Astrocyte (in vitro differentiated cells and primary cell): ENCODE results near the gene POLR1C. TPM values are rescaled to one million over a fixed set of nuclear protein-coding genes. Genes with fewer than 3 reads are reported as not detected.

ENCODE experiments used
- DNase-seq: peaks from one replicate; pipeline ENCODE4 v3.0.0-alpha.2; 2010; ENCODE audit warnings: low read depth
- FAIRE-seq: peaks from 2 replicates; lab custom pipeline; 2011; peaks lifted over from hg19 to GRCh38; lab: Jason Lieb, UNC
- H2AFZ ChIP-seq: 2 replicates; pipeline ENCODE4 v1.6.0; 2012; ENCODE audit warnings: low read depth, low read length, inconsistent platforms
- H3K27ac ChIP-seq: 2 replicates; pipeline ENCODE4 v1.5.1; 2011; ENCODE audit warnings: low read depth, low read length, inconsistent platforms
- H3K27me3 ChIP-seq: 2 replicates; pipeline ENCODE4 v1.6.0; 2011; ENCODE audit warnings: low read length, inconsistent platforms; ENCODE audit not compliant: insufficient read depth
- H3K36me3 ChIP-seq: 2 replicates; pipeline ENCODE4 v1.5.1; 2011; ENCODE audit warnings: low read length, inconsistent platforms; ENCODE audit not compliant: insufficient read depth
- H3K4me1 ChIP-seq: 2 replicates; pipeline ENCODE4 v1.5.1; 2011; ENCODE audit warnings: low read length, inconsistent platforms; ENCODE audit not compliant: insufficient read depth
- H3K4me2 ChIP-seq: 2 replicates; pipeline ENCODE4 v1.6.0; 2012; ENCODE audit warnings: low read length, inconsistent platforms
- H3K4me3 ChIP-seq: 2 replicates; pipeline ENCODE4 v1.5.1; 2011; ENCODE audit warnings: low read depth, mild to moderate bottlenecking, low read length, inconsistent platforms; ENCODE audit not compliant: insufficient read depth
- H3K79me2 ChIP-seq: 2 replicates; pipeline ENCODE4 v1.6.0; 2012; ENCODE audit warnings: mild to moderate bottlenecking, low read length, inconsistent platforms; ENCODE audit not compliant: insufficient read depth
- H3K9ac ChIP-seq: 2 replicates; pipeline ENCODE4 v1.6.0; 2012; ENCODE audit warnings: mild to moderate bottlenecking, low read length, inconsistent platforms
- H3K9me3 ChIP-seq: 2 replicates; pipeline ENCODE4 v1.5.1; 2012; ENCODE audit warnings: low read depth, mild to moderate bottlenecking, low read length, inconsistent platforms; ENCODE audit not compliant: insufficient read depth
- H4K20me1 ChIP-seq: 2 replicates; pipeline ENCODE4 v1.6.0; 2012; ENCODE audit warnings: low read length, inconsistent platforms; ENCODE audit not compliant: insufficient read depth
- H3K27ac Mint-ChIP-seq: one replicate; pipeline ENCODE4 v1.8.0; 2021; ENCODE audit warnings: mild to moderate bottlenecking, mixed read lengths; ENCODE audit not compliant: unreplicated experiment
- H3K27me3 Mint-ChIP-seq: one replicate; pipeline ENCODE4 v1.8.0; 2021; ENCODE audit warnings: low read depth, mixed read lengths; ENCODE audit not compliant: unreplicated experiment
- H3K36me3 Mint-ChIP-seq: one replicate; pipeline ENCODE4 v1.8.0; 2021; ENCODE audit warnings: low read depth, mixed read lengths; ENCODE audit not compliant: unreplicated experiment
- H3K4me1 Mint-ChIP-seq: one replicate; pipeline ENCODE4 v1.8.0; 2021; ENCODE audit warnings: low read depth, mixed read lengths; ENCODE audit not compliant: unreplicated experiment
- H3K4me3 Mint-ChIP-seq: one replicate; pipeline ENCODE4 v1.8.0; 2021; ENCODE audit warnings: mild to moderate bottlenecking, moderate library complexity, mixed read lengths; ENCODE audit not compliant: unreplicated experiment
- H3K9me3 Mint-ChIP-seq: one replicate; pipeline ENCODE4 v1.8.0; 2021; ENCODE audit warnings: mild to moderate bottlenecking, mixed read lengths; ENCODE audit not compliant: unreplicated experiment
- EZH2 ChIP-seq: IDR thresholded peaks from 2 replicates; pipeline ENCODE4 v1.6.1; 2012; ENCODE audit warnings: mild to moderate bottlenecking, low read length, inconsistent platforms; ENCODE audit not compliant: insufficient read depth
- total RNA-seq: library from RNA; stranded (reverse); gene quantifications from 2 replicates; pipeline ENCODE4 v1.2.1, GENCODE V29; 2021
- TF ChIP-seq, protein P1 (sequence below): IDR thresholded peaks from 2 replicates; pipeline ENCODE4 v1.5.1; 2011; ENCODE audit warnings: low read depth, mild to moderate bottlenecking, inconsistent platforms, low read length, moderate library complexity; ENCODE audit not compliant: insufficient read depth

The POLR1C gene
- total RNA-seq, 1 donor from 2014 or later = 41.8 TPM

DNA sequence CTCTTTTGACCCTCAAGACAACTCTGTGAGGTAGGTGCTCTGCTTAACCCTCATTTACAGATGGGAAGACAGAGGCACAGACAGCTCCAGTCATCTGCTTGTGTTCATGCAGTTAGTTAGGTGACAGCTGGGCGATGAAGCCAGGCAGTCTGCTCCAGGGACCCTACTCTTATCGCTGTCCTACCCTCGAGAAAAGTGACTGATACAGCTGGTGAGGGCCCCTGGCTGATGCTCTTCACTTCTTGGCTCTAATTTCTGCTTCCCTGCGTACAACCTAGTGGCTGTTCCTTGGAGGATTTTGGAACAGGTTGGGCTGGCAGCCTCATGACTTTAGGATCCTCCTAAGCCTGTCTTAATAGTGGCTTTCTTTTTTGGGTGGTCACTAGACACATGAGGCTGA lies 48.6 kb upstream of the POLR1C start:
- Histone ChIP-seq H3K27ac (no peak overlapping the region), H2AFZ (no peak overlapping the region), H3K4me2 (no peak overlapping the region), H3K4me3 (no peak overlapping the region), H4K20me1 (no peaks in the 10 kb centered on the region), H3K4me1 (no peaks in the 10 kb centered on the region), H3K36me3 (no peaks in the 10 kb centered on the region), H3K9ac (no peak overlapping the region), H3K79me2 (no peaks in the 10 kb centered on the region), H3K9me3 (no peaks in the 10 kb centered on the region), H3K27me3 (peaks cover 18% of the 10 kb centered on the region)
- Mint-ChIP-seq H3K27ac (no peak overlapping the region), H3K4me1 (no peaks in the 10 kb centered on the region), H3K36me3 (no peaks in the 10 kb centered on the region), H3K27me3 (peaks cover 27% of the 10 kb centered on the region), H3K4me3 (no peak overlapping the region), H3K9me3 (no peaks in the 10 kb centered on the region)
- no peak for DNase-seq
- TF ChIP-seq EZH2 = no peak
- TF ChIP-seq, protein P1, sequence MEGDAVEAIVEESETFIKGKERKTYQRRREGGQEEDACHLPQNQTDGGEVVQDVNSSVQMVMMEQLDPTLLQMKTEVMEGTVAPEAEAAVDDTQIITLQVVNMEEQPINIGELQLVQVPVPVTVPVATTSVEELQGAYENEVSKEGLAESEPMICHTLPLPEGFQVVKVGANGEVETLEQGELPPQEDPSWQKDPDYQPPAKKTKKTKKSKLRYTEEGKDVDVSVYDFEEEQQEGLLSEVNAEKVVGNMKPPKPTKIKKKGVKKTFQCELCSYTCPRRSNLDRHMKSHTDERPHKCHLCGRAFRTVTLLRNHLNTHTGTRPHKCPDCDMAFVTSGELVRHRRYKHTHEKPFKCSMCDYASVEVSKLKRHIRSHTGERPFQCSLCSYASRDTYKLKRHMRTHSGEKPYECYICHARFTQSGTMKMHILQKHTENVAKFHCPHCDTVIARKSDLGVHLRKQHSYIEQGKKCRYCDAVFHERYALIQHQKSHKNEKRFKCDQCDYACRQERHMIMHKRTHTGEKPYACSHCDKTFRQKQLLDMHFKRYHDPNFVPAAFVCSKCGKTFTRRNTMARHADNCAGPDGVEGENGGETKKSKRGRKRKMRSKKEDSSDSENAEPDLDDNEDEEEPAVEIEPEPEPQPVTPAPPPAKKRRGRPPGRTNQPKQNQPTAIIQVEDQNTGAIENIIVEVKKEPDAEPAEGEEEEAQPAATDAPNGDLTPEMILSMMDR = no peak
- FAIRE-seq = no peak

DNA sequence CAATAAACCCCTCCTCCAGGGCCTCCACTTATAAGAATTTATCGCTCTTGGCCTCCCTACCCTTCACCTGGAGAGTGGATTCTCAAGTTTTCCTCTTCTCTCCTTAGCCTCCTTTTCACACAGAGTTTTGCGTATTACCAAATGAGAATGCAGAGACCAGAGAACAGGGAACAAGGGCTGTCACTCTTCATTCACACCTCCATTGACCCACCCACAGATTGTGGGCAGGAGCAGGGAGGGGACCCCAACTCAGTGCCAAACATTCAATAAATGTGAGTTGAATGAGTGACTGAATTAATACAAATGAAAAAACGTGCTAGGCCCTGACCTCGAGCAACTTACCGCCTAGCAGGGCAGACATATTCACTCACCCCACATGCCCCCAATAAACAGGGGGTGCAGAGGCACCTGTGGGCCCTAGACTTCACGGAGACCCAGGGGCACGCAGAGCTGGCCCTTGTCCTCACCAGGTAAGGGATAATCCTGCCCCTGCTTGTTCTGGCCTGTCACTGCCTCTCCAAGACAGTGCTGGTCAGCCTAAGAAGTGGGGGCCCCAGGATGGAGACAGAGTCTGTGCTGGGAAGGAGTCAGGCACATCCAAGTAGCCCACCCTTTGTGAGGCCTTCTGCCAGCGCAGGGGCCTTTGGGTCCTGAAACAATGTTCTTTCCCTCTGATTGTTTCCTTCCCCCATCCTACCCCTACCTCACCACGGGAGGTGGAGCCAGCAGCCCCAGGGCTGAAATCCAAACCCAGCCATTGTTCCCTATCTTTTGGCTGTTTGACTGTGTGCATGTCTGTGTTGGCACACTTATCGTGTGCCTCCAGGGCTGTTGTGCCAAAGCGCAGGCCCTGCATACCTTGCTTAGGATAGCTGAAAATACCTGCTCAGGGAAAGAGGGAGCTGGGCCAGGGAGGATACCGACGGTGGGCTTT lies 47.9 kb upstream of the POLR1C start:
- no peaks in the 10 kb centered on the region for H3K9me3 Mint-ChIP-seq
- Histone ChIP-seq H4K20me1 (no peaks in the 10 kb centered on the region), H3K27me3 (peaks cover 18% of the 10 kb centered on the region), H3K27ac (no peak overlapping the region), H3K4me1 (no peaks in the 10 kb centered on the region), H2AFZ (no peak overlapping the region), H3K79me2 (no peaks in the 10 kb centered on the region), H3K9me3 (no peaks in the 10 kb centered on the region), H3K36me3 (no peaks in the 10 kb centered on the region), H3K4me2 (no peak overlapping the region), H3K4me3 (no peak overlapping the region), H3K9ac (no peak overlapping the region)
- no peaks in the 10 kb centered on the region for H3K36me3 Mint-ChIP-seq
- TF ChIP-seq, protein P1 = no peak
- no peak for TF ChIP-seq EZH2
- no peak overlapping the region for H3K27ac Mint-ChIP-seq
- H3K27me3 Mint-ChIP-seq = peaks cover 27% of the 10 kb centered on the region
- FAIRE-seq = no peak
- DNase-seq = no peak
- no peak overlapping the region for H3K4me3 Mint-ChIP-seq
- H3K4me1 Mint-ChIP-seq = no peaks in the 10 kb centered on the region

DNA sequence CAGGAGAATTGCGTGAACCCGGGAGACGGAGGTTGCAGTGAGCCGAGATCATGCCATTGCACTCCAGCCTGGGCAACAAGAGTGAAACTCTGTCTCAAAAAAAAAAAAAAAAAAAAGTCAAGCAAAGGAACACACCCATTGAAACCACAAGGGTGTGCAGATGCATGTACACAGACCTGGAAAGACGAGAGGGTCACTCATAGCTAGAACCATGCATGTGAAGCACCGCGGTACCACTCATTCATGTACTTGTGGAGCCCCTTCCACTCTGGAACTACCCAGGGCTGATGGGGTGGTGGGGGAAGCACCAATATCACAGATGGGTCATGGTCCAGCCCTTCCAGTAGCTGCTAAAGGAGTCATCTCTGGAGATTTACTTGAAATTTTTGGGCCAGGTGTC lies 46.9 kb upstream of the POLR1C start:
- no peak for FAIRE-seq
- Mint-ChIP-seq H3K27ac (no peak overlapping the region), H3K36me3 (no peaks in the 10 kb centered on the region), H3K9me3 (no peaks in the 10 kb centered on the region), H3K27me3 (peaks cover 27% of the 10 kb centered on the region), H3K4me3 (no peak overlapping the region), H3K4me1 (no peaks in the 10 kb centered on the region)
- no peak overlapping the region for H2AFZ ChIP-seq
- no peak overlapping the region for H3K9ac ChIP-seq
- H4K20me1 ChIP-seq = no peaks in the 10 kb centered on the region
- H3K4me3 ChIP-seq = no peak overlapping the region
- TF ChIP-seq, protein P1 = no peak
- no peak for TF ChIP-seq EZH2
- H3K27ac ChIP-seq = no peak overlapping the region
- no peak overlapping the region for H3K4me2 ChIP-seq
- no peaks in the 10 kb centered on the region for H3K79me2 ChIP-seq
- peaks cover 18% of the 10 kb centered on the region for H3K27me3 ChIP-seq
- no peaks in the 10 kb centered on the region for H3K36me3 ChIP-seq
- H3K9me3 ChIP-seq = no peaks in the 10 kb centered on the region
- no peaks in the 10 kb centered on the region for H3K4me1 ChIP-seq
- no peak for DNase-seq
